H9 (cell line): ENCODE data around the gene CHSY1. TPM values are rescaled to one million over a fixed set of nuclear protein-coding genes. Genes with fewer than 3 reads are reported as not detected.

Experiments
- DNase-seq: peaks from one replicate; pipeline ENCODE4 v3.0.0-alpha.2; 2017
- H2AFZ ChIP-seq: one replicate; pipeline ENCODE4 v1.6.1; 2013; ENCODE audit warnings: mild to moderate bottlenecking, low read length, control low read depth, moderate library complexity
- H2AK5ac ChIP-seq: 2 replicates; pipeline ENCODE4 v1.6.1; 2013; ENCODE audit warnings: low read length, control low read depth, mixed read lengths; ENCODE audit not compliant: insufficient read length
- H2BK120ac ChIP-seq: one replicate; pipeline ENCODE4 v1.6.1; 2013; ENCODE audit warnings: low read depth, mild to moderate bottlenecking, low read length, control low read depth, inconsistent platforms; ENCODE audit not compliant: poor library complexity, severe bottlenecking
- H2BK12ac ChIP-seq: 2 replicates; pipeline ENCODE4 v1.6.1; 2013; ENCODE audit warnings: low read length, control low read depth, mixed read lengths, low read depth; ENCODE audit not compliant: insufficient read length
- H2BK15ac ChIP-seq: 2 replicates; pipeline ENCODE4 v1.6.1; 2013; ENCODE audit warnings: low read depth, low read length, control low read depth
- H2BK20ac ChIP-seq: one replicate; pipeline ENCODE4 v1.6.1; 2013; ENCODE audit warnings: low read depth, mild to moderate bottlenecking, low read length, control low read depth, inconsistent platforms; ENCODE audit not compliant: poor library complexity, severe bottlenecking
- H2BK5ac ChIP-seq: 2 replicates; pipeline ENCODE4 v1.6.1; 2013; ENCODE audit warnings: low read length, control low read depth, mixed read lengths; ENCODE audit not compliant: insufficient read length
- H3K14ac ChIP-seq: 2 replicates; pipeline ENCODE4 v1.6.1; 2013; ENCODE audit warnings: low read length, control low read depth; ENCODE audit not compliant: insufficient read depth
- H3K18ac ChIP-seq: 2 replicates; pipeline ENCODE4 v1.6.1; 2013; ENCODE audit warnings: low read depth, mild to moderate bottlenecking, mixed read lengths, low read length, control low read depth; ENCODE audit not compliant: insufficient read length
- H3K23ac ChIP-seq: 2 replicates; pipeline ENCODE4 v1.6.1; 2013; ENCODE audit warnings: low read length, control low read depth, mixed read lengths, low read depth; ENCODE audit not compliant: insufficient read length
- H3K23me2 ChIP-seq: 2 replicates; pipeline ENCODE4 v1.6.1; 2013; ENCODE audit warnings: low read depth, mild to moderate bottlenecking, mixed read lengths, low read length, control low read depth; ENCODE audit not compliant: insufficient read length, poor library complexity, severe bottlenecking
- H3K27ac ChIP-seq: 2 replicates; pipeline ENCODE4 v1.5.1; 2013; ENCODE audit warnings: low read length, control low read depth, mixed read lengths, low read depth; ENCODE audit not compliant: insufficient read length
- H3K27me3 ChIP-seq: 2 replicates; pipeline ENCODE4 v1.6.1; 2013; ENCODE audit warnings: low read length, control low read depth, inconsistent platforms; ENCODE audit not compliant: insufficient read depth
- H3K4ac ChIP-seq: 2 replicates; pipeline ENCODE4 v1.6.1; 2013; ENCODE audit warnings: low read depth, mild to moderate bottlenecking, control low read depth, inconsistent platforms, low read length, moderate library complexity
- H3K4me1 ChIP-seq: 2 replicates; pipeline ENCODE4 v1.6.1; 2013; ENCODE audit warnings: low read length, control low read depth, inconsistent platforms; ENCODE audit not compliant: insufficient read depth
- H3K4me2 ChIP-seq: 2 replicates; pipeline ENCODE4 v1.6.1; 2013; ENCODE audit warnings: low read length, control low read depth, mixed read lengths; ENCODE audit not compliant: insufficient read length, insufficient read depth
- H3K56ac ChIP-seq: 2 replicates; pipeline ENCODE4 v1.6.1; 2013; ENCODE audit warnings: low read depth, mild to moderate bottlenecking, mixed read lengths, low read length, control low read depth; ENCODE audit not compliant: insufficient read length
- H3K79me1 ChIP-seq: 2 replicates; pipeline ENCODE4 v1.6.1; 2013; ENCODE audit warnings: low read depth, mild to moderate bottlenecking, moderate library complexity, low read length, control low read depth, inconsistent platforms; ENCODE audit not compliant: insufficient read depth, poor library complexity, severe bottlenecking
- H3K79me2 ChIP-seq: 2 replicates; pipeline ENCODE4 v1.6.1; 2013; ENCODE audit warnings: low read length, control low read depth, inconsistent platforms; ENCODE audit not compliant: insufficient read depth
- H3K9ac ChIP-seq: 2 replicates; pipeline ENCODE4 v1.6.1; 2013; ENCODE audit warnings: low read length, control low read depth, mixed read lengths; ENCODE audit not compliant: insufficient read length; ENCODE audit errors: extremely low read depth
- H3K9me3 ChIP-seq: one replicate; pipeline ENCODE4 v1.6.1; 2013; ENCODE audit warnings: low read depth, low read length, inconsistent platforms; ENCODE audit not compliant: control insufficient read depth
- H3T11ph ChIP-seq: one replicate; pipeline ENCODE4 v1.6.1; 2013; ENCODE audit warnings: mild to moderate bottlenecking, low read length, control low read depth, inconsistent platforms
- H4K20me1 ChIP-seq: one replicate; pipeline ENCODE4 v1.6.1; 2013; ENCODE audit not compliant: control insufficient read depth, insufficient read length, insufficient read depth
- H4K5ac ChIP-seq: 2 replicates; pipeline ENCODE4 v1.6.1; 2013; ENCODE audit warnings: low read depth, mild to moderate bottlenecking, mixed read lengths, low read length, control low read depth; ENCODE audit not compliant: insufficient read length
- H4K8ac ChIP-seq: replicated peaks from 2 replicates; pipeline ENCODE4 v1.6.1; 2013; ENCODE audit warnings: low read length, control low read depth, mixed read lengths, low read depth; ENCODE audit not compliant: insufficient read length
- H4K91ac ChIP-seq: 2 replicates; pipeline ENCODE4 v1.6.1; 2013; ENCODE audit warnings: low read depth, mild to moderate bottlenecking, moderate library complexity, mixed read lengths, low read length, control low read depth; ENCODE audit not compliant: insufficient read length
- H3K27ac Mint-ChIP-seq, 3 experiments: 2 replicates in 2 of 3; 3 replicates in 1 of 3; pipeline ENCODE4 v1.8.0; 2020 to 2021; ENCODE audit warnings: mixed read lengths in 3 of 3, mild to moderate bottlenecking in 1 of 3, moderate library complexity in 1 of 3
- H3K27me3 Mint-ChIP-seq: 2 replicates; pipeline ENCODE4 v1.8.0; 2021; ENCODE audit warnings: low read depth, mild to moderate bottlenecking, moderate library complexity, mixed read lengths
- H3K36me3 Mint-ChIP-seq, 3 experiments: 2 replicates in 2 of 3; 3 replicates in 1 of 3; pipeline ENCODE4 v1.8.0; 2020 to 2021; ENCODE audit warnings: low read depth in 3 of 3, mixed read lengths in 3 of 3; ENCODE audit not compliant: insufficient read depth in 1 of 3
- H3K4me1 Mint-ChIP-seq, 2 experiments: 2 replicates each; pipeline ENCODE4 v1.8.0; 2020; ENCODE audit warnings: mixed read lengths in 2 of 2
- H3K4me3 Mint-ChIP-seq, 2 experiments: 2 replicates in 1 of 2; 3 replicates in 1 of 2; pipeline ENCODE4 v1.8.0; 2020 to 2021; ENCODE audit warnings: mild to moderate bottlenecking in 2 of 2, mixed read lengths in 2 of 2, moderate library complexity in 1 of 2
- H3K9me3 Mint-ChIP-seq, 2 experiments: 2 replicates in 1 of 2; 3 replicates in 1 of 2; pipeline ENCODE4 v1.8.0; 2020; ENCODE audit warnings: mild to moderate bottlenecking in 2 of 2, mixed read lengths in 2 of 2, moderate library complexity in 1 of 2
- WGBS: extraction: QIAGEN DNeasy Blood & Tissue Kit; methylation state at CpG from one replicate; pipeline ENCODE4 v1.1.7; 2013; ENCODE audit warnings: missing lambda C conversion rate, low lambda C conversion rate, mixed read lengths; ENCODE audit not compliant: insufficient read length; ENCODE audit errors: extremely low coverage; 5-methylcytosine and 5-hydroxymethylcytosine counted together
- total RNA-seq: library from RNA; stranded (reverse); gene quantifications from 2 replicates; pipeline ENCODE4 v1.2.1, GENCODE V29; 2021
- TF ChIP-seq, protein P1 (sequence below): fragments of 200-600 bp; sonication (generic); conservative IDR thresholded peaks from 3 replicates; pipeline ENCODE4 v1.8.0; 2021; ENCODE audit warnings: antibody characterized with exemption, mild to moderate bottlenecking

Gene CHSY1
- total RNA-seq, 1 experiment from 2014 or later, result 68.3 TPM

- Histone ChIP-seq H2BK15ac (no peak overlapping the region), H4K8ac (no peak overlapping the region), H4K20me1 (no peaks in the 10 kb centered on the region), H3K14ac (no peak overlapping the region), H3T11ph (no peak overlapping the region), H3K9ac (no peak overlapping the region), H3K9me3 (no peaks in the 10 kb centered on the region), H2BK20ac (no peak overlapping the region), H3K4me1 (no peaks in the 10 kb centered on the region), H2BK120ac (no peak overlapping the region), H2BK12ac (no peak overlapping the region), H3K27me3 (no peaks in the 10 kb centered on the region), H2AK5ac (no peak overlapping the region), H3K27ac (no peak overlapping the region), H3K79me1 (no peaks in the 10 kb centered on the region), H3K23me2 (no peaks in the 10 kb centered on the region), H2BK5ac (no peak overlapping the region), H3K4me2 (no peak overlapping the region), H3K23ac (no peak overlapping the region), H2AFZ (no peak overlapping the region), H4K91ac (no peak overlapping the region), H3K79me2 (no peaks in the 10 kb centered on the region), H3K56ac (no peak overlapping the region), H4K5ac (no peak overlapping the region), H3K18ac (no peak overlapping the region), H3K4ac (no peak overlapping the region)
- WGBS, result no CpG with 5 or more reads among the region's 5 CpGs
- peaks cover 0 to 4% of the 10 kb centered on the region in 2 experiments; a peak in 2 of 4 replicates for H3K4me1 Mint-ChIP-seq
- H3K27ac Mint-ChIP-seq, result no peak overlapping the region
- no peaks in the 10 kb centered on the region for H3K36me3 Mint-ChIP-seq
- TF ChIP-seq, protein P1, sequence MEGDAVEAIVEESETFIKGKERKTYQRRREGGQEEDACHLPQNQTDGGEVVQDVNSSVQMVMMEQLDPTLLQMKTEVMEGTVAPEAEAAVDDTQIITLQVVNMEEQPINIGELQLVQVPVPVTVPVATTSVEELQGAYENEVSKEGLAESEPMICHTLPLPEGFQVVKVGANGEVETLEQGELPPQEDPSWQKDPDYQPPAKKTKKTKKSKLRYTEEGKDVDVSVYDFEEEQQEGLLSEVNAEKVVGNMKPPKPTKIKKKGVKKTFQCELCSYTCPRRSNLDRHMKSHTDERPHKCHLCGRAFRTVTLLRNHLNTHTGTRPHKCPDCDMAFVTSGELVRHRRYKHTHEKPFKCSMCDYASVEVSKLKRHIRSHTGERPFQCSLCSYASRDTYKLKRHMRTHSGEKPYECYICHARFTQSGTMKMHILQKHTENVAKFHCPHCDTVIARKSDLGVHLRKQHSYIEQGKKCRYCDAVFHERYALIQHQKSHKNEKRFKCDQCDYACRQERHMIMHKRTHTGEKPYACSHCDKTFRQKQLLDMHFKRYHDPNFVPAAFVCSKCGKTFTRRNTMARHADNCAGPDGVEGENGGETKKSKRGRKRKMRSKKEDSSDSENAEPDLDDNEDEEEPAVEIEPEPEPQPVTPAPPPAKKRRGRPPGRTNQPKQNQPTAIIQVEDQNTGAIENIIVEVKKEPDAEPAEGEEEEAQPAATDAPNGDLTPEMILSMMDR, result no peak
- no peaks in the 10 kb centered on the region for H3K9me3 Mint-ChIP-seq
- DNase-seq, result no peak
- no peak overlapping the region for H3K4me3 Mint-ChIP-seq
- H3K27me3 Mint-ChIP-seq, result peaks cover 3% of the 10 kb centered on the region
Measured at GRCh38 chr15:101147181-101147580, 104.7 kb downstream of the CHSY1 start.
